Rectal smooth muscle tissue (tissue), 1 donor: ENCODE data around the gene PURA.

ENCODE experiments used
- H3K27ac ChIP-seq: one replicate; pipeline ENCODE4 v1.7.0; 2013; ENCODE audit warnings: low read depth, low read length, inconsistent platforms
- H3K27me3 ChIP-seq: one replicate; pipeline ENCODE4 v1.7.0; 2013; ENCODE audit warnings: low read length; ENCODE audit not compliant: control insufficient read depth, insufficient read depth
- H3K36me3 ChIP-seq: one replicate; pipeline ENCODE4 v1.7.0; 2013; ENCODE audit warnings: low read length; ENCODE audit not compliant: control insufficient read depth, insufficient read depth
- H3K4me1 ChIP-seq: one replicate; pipeline ENCODE4 v1.7.0; 2013; ENCODE audit warnings: low read length; ENCODE audit not compliant: control insufficient read depth, insufficient read depth
- H3K4me3 ChIP-seq: one replicate; pipeline ENCODE4 v1.7.0; 2013; ENCODE audit warnings: low read length
- H3K9ac ChIP-seq: one replicate; pipeline ENCODE4 v1.7.0; 2013; ENCODE audit warnings: low read length

PURA gene

DNA sequence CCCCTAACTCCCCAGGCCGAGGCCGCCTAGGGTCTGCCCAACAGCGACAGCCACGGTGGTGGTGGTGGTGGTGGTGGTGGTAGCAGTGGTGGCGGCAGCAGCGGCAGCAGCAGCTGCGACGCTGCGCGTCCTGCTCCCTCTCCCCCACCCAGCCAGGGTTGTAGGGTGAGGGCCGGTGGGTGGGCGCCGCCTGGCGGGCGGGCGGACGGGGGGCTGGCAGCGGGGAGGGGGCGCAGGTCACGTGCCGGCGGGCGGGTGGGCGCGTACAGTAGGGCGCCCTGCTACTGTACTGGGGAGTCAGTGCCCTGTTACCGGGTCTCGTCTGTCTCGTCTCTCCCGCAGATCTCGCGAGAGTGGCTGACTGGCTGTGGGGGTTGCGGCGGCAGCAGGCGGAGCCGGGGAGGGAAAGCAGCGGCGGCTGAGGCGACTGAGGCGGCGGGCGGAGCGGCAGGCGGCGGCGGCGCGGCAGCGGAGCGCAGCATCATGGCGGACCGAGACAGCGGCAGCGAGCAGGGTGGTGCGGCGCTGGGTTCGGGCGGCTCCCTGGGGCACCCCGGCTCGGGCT lies at the start of gene PURA:
PURA (plus strand) TSS at position 411 of the 565 bp plus-strand sequence; CDS start at position 484, 73 bp downstream.
- Histone ChIP-seq H3K36me3 (no peaks in the 10 kb centered on the region), H3K9ac (peak within 1 kb of the TSS; percentile 84), H3K4me1 (peaks cover 12% of the 10 kb centered on the region), H3K27me3 (no peaks in the 10 kb centered on the region), H3K4me3 (peak within 1 kb of the TSS; percentile 86), H3K27ac (peak within 1 kb of the TSS; percentile 90)

DNA sequence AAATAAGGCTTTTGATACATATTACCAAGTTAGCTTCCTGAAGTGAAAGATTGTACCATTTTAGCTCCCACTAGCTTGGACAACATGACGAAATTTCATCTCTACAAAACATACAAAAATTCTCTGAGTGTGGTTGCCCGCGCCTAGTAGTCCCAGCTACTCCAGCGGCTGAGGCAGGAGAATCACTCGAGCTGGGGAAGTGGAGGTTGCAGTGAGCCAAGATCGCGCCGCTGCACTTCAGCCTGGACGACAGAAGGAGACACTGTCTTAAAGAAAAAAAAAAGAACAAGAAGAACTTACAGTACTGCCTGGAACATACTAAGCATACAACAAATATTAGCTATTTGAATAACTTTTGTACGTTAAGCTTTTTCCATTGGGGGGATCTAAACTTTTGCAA lies 41.1 kb upstream of the PURA start:
- Histone ChIP-seq H3K4me3 (no peak overlapping the region), H3K9ac (no peak overlapping the region), H3K27ac (no peak overlapping the region)

DNA sequence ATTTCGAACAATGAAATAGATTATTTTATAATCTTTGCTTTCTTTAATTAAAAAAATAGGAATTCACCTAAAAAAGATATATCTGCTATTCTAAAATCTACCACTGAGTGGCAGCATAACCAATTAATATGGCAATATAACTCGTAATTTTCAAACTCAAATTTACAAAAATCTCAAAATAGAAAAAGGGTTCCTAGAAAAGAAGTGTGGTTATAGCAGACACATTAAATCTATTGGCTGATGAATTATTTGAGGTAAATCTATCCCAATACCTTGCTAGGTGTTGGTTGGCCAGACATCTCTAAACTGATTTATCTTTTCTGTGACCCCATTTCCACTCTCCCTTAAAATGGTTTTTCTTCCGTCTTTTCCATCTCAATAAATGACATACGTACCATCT lies 40.6 kb upstream of the PURA start:
- H3K4me3 ChIP-seq, result no peak overlapping the region
- H3K27ac ChIP-seq, result no peak overlapping the region
- H3K36me3 ChIP-seq, result no peaks in the 10 kb centered on the region
- H3K27me3 ChIP-seq, result no peaks in the 10 kb centered on the region
- no peaks in the 10 kb centered on the region for H3K4me1 ChIP-seq
- H3K9ac ChIP-seq, result no peak overlapping the region

More for the DNA sequence above, 41.1 kb upstream of the PURA start:
- H3K36me3 ChIP-seq, result no peaks in the 10 kb centered on the region
- no peaks in the 10 kb centered on the region for H3K27me3 ChIP-seq
- no peaks in the 10 kb centered on the region for H3K4me1 ChIP-seq

DNA sequence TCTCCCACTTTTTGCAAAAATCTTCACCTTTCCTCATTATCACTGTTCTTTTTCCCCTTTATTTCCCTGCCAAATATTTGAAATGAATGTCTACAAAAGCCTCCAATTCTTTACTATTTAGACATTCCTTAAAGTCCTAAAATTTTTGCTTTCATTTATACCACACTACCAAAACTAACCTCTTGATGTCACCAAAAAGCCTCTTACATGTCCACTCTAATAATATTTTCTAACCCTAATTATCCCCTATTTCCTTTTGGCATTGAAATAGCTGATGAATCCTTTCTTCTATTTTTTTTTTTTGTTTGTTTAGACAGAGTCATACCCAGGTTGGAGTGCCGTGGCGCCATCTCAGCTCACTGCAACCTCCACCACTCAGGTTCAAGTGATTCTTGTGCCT lies 38.5 kb upstream of the PURA start:
- H3K4me1 ChIP-seq, result no peaks in the 10 kb centered on the region
- no peak overlapping the region for H3K27ac ChIP-seq
- no peak overlapping the region for H3K9ac ChIP-seq
- no peak overlapping the region for H3K4me3 ChIP-seq
- no peaks in the 10 kb centered on the region for H3K27me3 ChIP-seq
- H3K36me3 ChIP-seq, result no peaks in the 10 kb centered on the region

DNA sequence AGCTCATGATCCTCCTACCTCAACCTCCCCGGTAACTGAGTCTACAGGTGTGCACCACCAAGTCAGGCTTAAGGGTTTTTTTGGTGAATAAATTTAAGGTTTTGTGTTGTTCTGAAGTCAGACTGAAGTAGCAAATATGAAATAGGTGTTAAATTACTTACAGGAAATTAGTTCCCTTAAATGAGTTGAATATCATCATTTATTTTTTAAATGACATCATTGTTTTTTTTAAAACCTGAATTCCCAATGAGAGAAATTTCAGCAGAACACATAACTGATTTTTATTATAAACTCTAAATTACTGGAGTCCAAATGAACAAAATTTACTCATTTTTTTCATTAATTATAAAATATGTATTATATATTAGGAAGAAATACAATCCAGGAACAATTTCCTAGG lies 37.8 kb upstream of the PURA start:
- Histone ChIP-seq H3K36me3 (no peaks in the 10 kb centered on the region), H3K9ac (no peak overlapping the region), H3K27me3 (no peaks in the 10 kb centered on the region), H3K27ac (no peak overlapping the region), H3K4me1 (no peaks in the 10 kb centered on the region), H3K4me3 (no peak overlapping the region)

DNA sequence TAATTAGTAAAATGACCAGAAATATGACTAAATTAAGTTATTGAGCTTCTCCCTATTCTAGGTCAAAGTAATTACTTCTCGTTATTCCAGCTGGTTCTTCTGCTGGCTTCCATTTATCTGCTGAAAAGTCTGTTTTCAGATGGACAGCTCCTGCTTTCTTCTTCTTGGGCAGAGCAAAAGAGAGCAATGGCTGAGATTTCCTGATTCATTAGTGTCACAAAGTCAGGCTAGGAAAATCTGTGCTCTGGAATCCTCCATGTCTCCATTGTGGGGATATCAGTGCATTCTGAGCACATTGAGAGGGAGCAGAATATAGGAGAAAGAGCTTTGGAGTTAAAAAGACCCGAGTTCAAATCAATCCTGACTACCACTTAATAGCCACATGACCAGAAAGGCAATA lies 37.1 kb upstream of the PURA start:
- no peak overlapping the region for H3K27ac ChIP-seq
- no peaks in the 10 kb centered on the region for H3K27me3 ChIP-seq
- H3K4me3 ChIP-seq, result no peak overlapping the region
- H3K9ac ChIP-seq, result no peak overlapping the region
- no peaks in the 10 kb centered on the region for H3K4me1 ChIP-seq
- H3K36me3 ChIP-seq, result no peaks in the 10 kb centered on the region

DNA sequence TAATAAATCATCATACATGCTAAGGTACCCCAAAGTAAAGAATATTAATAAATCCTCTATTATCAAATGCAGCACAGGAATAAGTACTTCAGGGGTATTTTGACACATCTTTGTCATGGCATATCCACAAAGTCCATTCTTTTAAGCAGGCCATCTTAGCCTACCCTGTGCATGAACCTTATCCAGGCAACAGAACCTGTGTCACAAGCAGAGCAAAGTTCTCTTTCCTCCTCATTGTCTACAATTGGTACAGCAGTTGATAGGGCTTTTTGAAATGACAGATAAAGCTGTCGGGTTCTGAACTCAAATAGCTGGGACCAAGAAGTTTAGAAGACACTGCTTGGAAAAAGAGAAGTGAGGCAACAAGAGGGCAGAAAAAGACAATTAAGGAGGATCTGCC lies 30.8 kb upstream of the PURA start:
- Histone ChIP-seq H3K27ac (no peak overlapping the region), H3K4me1 (no peaks in the 10 kb centered on the region), H3K4me3 (no peak overlapping the region), H3K36me3 (no peaks in the 10 kb centered on the region), H3K9ac (no peak overlapping the region), H3K27me3 (no peaks in the 10 kb centered on the region)

DNA sequence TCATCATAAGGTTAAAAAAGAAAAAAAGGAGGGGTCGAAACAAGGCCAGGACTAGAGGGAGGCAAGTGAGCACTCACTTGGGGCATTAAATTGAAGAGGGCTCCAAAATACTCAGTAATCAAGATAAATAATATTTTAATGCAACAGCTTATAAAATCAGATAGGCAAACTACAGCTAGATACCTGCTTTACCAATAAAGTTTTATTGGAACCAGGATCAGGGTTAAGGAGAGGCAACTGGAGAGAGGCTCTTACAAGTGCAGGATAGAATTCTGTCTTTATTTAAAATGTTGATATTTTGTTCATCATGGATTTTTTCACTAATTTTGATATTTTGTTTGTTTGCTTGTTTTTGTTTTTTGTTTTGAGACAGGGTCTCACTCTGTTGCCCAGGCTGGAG lies 30.3 kb upstream of the PURA start:
- Histone ChIP-seq H3K27me3 (no peaks in the 10 kb centered on the region), H3K27ac (no peak overlapping the region), H3K36me3 (no peaks in the 10 kb centered on the region), H3K4me1 (no peaks in the 10 kb centered on the region), H3K9ac (no peak overlapping the region), H3K4me3 (no peak overlapping the region)

DNA sequence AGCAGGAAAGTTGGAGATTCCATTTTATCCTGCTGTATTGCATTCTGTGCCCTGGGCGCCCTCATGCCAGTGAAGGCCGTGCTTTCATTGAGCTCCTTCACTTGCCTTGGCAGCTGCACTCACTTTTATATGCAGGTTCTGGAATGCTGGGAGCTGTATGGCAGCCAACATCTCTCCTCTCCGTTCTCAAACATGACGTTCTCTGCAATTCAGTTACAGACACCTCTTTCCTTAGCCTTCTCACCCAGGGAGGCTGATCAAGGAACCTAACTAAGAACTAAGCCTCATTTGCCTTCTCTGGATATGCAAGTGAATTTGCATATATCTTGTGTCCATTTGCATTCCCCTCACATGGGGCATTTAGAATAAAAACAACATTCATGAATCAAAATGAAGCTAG lies 29.4 kb upstream of the PURA start:
- Histone ChIP-seq H3K4me3 (no peak overlapping the region), H3K27me3 (no peaks in the 10 kb centered on the region), H3K27ac (no peak overlapping the region), H3K36me3 (no peaks in the 10 kb centered on the region), H3K4me1 (no peaks in the 10 kb centered on the region), H3K9ac (no peak overlapping the region)

DNA sequence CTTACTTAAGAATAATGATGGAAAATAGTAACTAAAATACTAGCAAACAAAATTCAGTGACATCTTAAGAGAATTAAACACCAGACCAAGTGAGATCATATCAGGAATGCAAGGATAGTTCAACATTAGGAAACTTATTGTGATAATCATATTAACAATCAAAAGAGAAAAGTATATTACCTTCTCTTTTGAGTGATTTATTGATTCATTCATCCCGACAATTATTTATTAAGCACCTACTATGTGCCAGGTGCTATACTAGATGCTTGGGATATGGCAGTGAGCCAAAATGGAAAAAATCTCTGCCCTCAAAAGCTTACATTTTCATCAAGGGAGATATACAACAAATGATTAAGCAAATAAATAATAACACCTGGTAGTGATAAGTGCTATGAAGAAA lies 23.7 kb upstream of the PURA start:
- Histone ChIP-seq H3K9ac (no peak overlapping the region), H3K36me3 (no peaks in the 10 kb centered on the region), H3K4me1 (no peaks in the 10 kb centered on the region), H3K27ac (no peak overlapping the region), H3K4me3 (no peak overlapping the region), H3K27me3 (no peaks in the 10 kb centered on the region)

DNA sequence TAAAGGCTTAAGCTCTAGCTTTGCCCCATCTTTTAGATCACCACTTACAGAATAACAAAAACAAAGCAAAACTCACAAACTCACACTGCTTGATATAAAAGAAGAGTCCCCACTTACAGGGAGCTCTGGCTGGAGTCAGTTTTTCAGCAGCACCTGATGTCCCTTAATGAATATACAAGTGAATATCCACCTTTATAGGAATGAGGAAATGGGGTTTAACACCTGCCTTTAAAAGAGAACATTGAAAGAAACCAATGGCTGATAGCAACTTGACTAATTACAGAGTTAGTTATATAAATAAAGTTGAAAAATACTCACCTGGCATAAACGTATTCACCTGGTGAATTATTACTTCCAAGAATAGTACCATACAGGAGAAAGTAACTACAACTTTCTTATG lies 20.7 kb upstream of the PURA start:
- Histone ChIP-seq H3K27me3 (no peaks in the 10 kb centered on the region), H3K4me3 (no peak overlapping the region)

DNA sequence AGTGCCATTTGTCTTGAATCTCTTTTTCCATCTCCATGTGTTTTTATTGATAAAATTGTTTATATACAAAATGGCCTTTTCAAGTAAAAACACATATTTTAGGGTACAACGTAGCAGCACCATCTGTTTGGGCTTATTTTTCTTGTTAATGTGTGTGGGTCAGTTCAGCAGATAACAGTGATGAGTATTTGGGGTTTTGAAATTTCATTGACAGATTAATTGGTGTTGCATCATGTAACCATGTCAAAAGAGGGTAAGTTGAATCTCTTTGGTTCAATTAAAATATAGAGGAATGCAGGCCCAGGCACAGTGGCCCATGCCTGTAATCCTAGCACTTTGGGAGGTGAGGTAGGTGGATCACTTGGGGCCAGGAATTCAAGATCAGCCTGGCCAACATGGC lies 20.0 kb upstream of the PURA start:
- no peaks in the 10 kb centered on the region for H3K36me3 ChIP-seq
- H3K4me1 ChIP-seq, result no peaks in the 10 kb centered on the region
- H3K9ac ChIP-seq, result no peak overlapping the region
- H3K27me3 ChIP-seq, result no peaks in the 10 kb centered on the region
- no peak overlapping the region for H3K27ac ChIP-seq
- H3K4me3 ChIP-seq, result no peak overlapping the region

More for the DNA sequence above, 20.7 kb upstream of the PURA start:
- Histone ChIP-seq H3K9ac (no peak overlapping the region), H3K27ac (no peak overlapping the region), H3K36me3 (no peaks in the 10 kb centered on the region), H3K4me1 (no peaks in the 10 kb centered on the region)

DNA sequence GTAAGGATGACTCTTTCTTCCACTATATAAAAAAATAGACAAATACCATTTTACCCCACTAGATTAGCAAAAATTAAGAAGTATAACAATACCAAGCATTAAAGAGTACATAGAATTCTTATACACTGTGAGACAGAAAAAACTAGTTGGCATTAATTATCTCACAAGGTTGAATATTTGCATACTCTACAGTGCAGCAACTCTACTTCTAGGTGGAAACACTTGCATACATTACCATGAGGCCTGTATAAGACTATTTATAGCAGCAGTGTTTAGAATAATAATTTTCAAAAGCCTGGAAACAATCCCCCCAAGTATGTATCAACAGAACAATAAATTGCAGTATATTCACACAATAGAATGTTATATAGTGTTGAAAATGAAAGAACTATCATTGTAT lies 19.0 kb upstream of the PURA start:
- H3K36me3 ChIP-seq, result no peaks in the 10 kb centered on the region
- no peak overlapping the region for H3K4me3 ChIP-seq
- H3K4me1 ChIP-seq, result no peaks in the 10 kb centered on the region
- no peak overlapping the region for H3K9ac ChIP-seq
- no peaks in the 10 kb centered on the region for H3K27me3 ChIP-seq
- no peak overlapping the region for H3K27ac ChIP-seq
